Tibial artery (tissue), 4 donors: ENCODE measurements around the gene SH3RF3.

ENCODE experiments used
- DNase-seq, 2 donors: peaks; one replicate each; pipeline ENCODE4 v3.0.0-alpha.2; 2019
- H3K27ac ChIP-seq, 2 donors: fragments of 200-600 bp; sonication (generic) in 1 of 2; 1 replicate in 1 of 2; 2 replicates in 1 of 2; pipeline ENCODE4 v1.5.1; 2018 to 2019; ENCODE audit warnings: mild to moderate bottlenecking in 1 of 2
- H3K27me3 ChIP-seq, 2 donors: fragments of 200-600 bp; sonication (generic) in 1 of 2; one replicate each; pipeline versions ENCODE4 v1.5.1 to v1.6.0; 2016 to 2019
- H3K36me3 ChIP-seq, 3 donors: fragments of 200-600 bp; sonication (generic) in 2 of 3; one replicate each; pipeline ENCODE4 v1.5.1; 2016 to 2019; ENCODE audit warnings: mild to moderate bottlenecking in 2 of 3
- H3K4me1 ChIP-seq, 4 donors: fragments of 200-600 bp; sonication (generic) in 2 of 4; 1 replicate in 3 of 4; 2 replicates in 1 of 4; pipeline ENCODE4 v1.5.1; 2016 to 2019
- H3K4me3 ChIP-seq, 2 donors: fragments of 200-600 bp; sonication (generic) in 1 of 2; 1 replicate in 1 of 2; 2 replicates in 1 of 2; pipeline ENCODE4 v1.5.1; 2018 to 2019; ENCODE audit warnings: mild to moderate bottlenecking in 2 of 2
- H3K9me3 ChIP-seq, 3 donors: fragments of 200-600 bp; sonication (generic) in 1 of 3; one replicate each; pipeline ENCODE4 v1.5.1; 2016 to 2019
- intact Hi-C: fragments of 100-400 bp; cut with DNase I; formaldehyde crosslinking; loops from one replicate; pipeline ENCODE4 v1.15.0; 2023; ENCODE audit warnings: low total_unique reads
- TF ChIP-seq, protein P1 (sequence below), 2 experiments: fragments of 200-600 bp in 1 of 2; fragments of 450-650 bp in 1 of 2; IDR thresholded peaks; one replicate each; pipeline ENCODE4 v1.5.1; 2017 to 2019; ENCODE audit warnings: antibody characterized with exemption in 2 of 2, mild to moderate bottlenecking in 1 of 2, moderate library complexity in 1 of 2

Gene SH3RF3

DNA sequence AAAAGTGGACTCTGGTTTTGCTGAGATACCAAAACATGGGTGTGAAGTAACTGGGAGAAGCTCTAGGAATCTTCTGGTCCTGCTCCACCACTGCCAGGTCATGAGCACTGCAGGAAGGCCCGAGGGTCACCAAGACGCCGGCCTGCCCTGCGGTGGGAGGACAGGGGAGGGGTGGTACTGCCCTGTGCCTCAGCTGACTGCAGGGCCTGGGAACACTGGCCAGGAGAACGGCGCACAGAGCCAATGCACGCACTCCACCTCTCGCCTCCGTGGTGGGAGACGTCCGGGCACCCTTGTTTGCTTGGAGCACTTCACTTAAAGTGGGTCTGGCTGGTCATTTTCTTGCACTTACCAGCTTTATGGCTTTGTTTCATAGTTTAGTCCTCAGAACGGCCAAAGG, 153.4 kb downstream of the SH3RF3 start:
- H3K27me3 ChIP-seq, result no peaks in the 10 kb centered on the region
- H3K27ac ChIP-seq, result no peak overlapping the region
- peaks cover 0 to 53% (median 33%) of the 10 kb centered on the region in 4 donors for H3K4me1 ChIP-seq
- DNase-seq, result no peak
- H3K4me3 ChIP-seq, result no peak overlapping the region
- intact Hi-C loops, result no loop called here
- H3K9me3 ChIP-seq, result no peaks in the 10 kb centered on the region
- H3K36me3 ChIP-seq, result no peaks in the 10 kb centered on the region
- TF ChIP-seq, protein P1, sequence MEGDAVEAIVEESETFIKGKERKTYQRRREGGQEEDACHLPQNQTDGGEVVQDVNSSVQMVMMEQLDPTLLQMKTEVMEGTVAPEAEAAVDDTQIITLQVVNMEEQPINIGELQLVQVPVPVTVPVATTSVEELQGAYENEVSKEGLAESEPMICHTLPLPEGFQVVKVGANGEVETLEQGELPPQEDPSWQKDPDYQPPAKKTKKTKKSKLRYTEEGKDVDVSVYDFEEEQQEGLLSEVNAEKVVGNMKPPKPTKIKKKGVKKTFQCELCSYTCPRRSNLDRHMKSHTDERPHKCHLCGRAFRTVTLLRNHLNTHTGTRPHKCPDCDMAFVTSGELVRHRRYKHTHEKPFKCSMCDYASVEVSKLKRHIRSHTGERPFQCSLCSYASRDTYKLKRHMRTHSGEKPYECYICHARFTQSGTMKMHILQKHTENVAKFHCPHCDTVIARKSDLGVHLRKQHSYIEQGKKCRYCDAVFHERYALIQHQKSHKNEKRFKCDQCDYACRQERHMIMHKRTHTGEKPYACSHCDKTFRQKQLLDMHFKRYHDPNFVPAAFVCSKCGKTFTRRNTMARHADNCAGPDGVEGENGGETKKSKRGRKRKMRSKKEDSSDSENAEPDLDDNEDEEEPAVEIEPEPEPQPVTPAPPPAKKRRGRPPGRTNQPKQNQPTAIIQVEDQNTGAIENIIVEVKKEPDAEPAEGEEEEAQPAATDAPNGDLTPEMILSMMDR (IDR thresholded peaks at IDR 0.05), result no peak

DNA sequence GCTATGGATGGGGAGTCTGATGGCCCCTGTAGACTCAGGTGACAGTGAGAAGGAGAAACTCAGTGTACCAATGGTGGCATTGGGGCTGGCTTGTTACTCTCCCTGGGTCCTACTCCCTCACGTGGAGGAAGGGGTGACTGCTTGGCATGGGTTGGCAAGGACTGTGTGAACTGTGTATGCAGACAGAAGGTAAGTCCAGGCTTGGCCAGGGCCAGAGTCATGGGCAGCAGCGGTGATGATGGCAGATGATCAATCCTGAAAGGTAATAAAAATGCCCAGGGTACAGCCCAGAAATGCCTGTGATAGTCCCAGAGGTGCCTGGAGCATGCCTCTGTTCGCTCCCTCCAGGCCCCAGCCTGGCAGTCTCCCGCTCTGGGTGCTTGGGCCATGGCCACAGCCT, 153.9 kb downstream of the SH3RF3 start:
- Histone ChIP-seq H3K36me3 (no peaks in the 10 kb centered on the region), H3K4me3 (no peak overlapping the region), H3K27ac (peak overlapping the region; percentile 29 to 50), H3K9me3 (no peaks in the 10 kb centered on the region), H3K27me3 (no peaks in the 10 kb centered on the region), H3K4me1 (peaks cover 0 to 53% (median 33%) of the 10 kb centered on the region in 4 donors)
- TF ChIP-seq, protein P1 (IDR thresholded peaks at IDR 0.05), result no peak
- DNase-seq, result no peak
- intact Hi-C loops, result no loop called here

DNA sequence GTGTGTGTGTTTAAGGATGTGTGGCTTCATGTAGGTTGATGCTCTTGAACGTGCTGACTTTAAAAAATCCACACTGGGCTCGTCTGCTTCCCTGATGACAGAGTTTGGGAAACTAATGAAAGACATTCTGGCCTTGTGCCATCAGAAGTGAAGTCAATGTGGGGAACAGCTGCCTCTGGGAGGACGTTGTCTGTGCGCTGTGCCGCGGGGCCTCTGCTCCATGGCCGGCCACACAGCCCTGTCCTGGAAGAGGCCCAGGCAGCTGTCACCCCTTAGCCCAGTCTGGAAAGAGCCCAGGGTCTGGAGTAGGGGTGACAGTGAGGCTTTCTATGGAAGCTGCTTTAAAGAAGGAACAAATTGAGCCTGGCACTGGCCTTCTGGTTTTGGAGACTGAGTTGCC, 155.8 kb downstream of the SH3RF3 start:
- Histone ChIP-seq H3K4me3 (no peak overlapping the region), H3K4me1 (peaks cover 0 to 49% (median 33%) of the 10 kb centered on the region in 4 donors), H3K9me3 (no peaks in the 10 kb centered on the region), H3K27ac (peak overlapping the region; percentile 4 to 44), H3K27me3 (no peaks in the 10 kb centered on the region), H3K36me3 (no peaks in the 10 kb centered on the region)
- intact Hi-C loops, result no loop called here
- TF ChIP-seq, protein P1 (IDR thresholded peaks at IDR 0.05), result no peak
- DNase-seq, result no peak

DNA sequence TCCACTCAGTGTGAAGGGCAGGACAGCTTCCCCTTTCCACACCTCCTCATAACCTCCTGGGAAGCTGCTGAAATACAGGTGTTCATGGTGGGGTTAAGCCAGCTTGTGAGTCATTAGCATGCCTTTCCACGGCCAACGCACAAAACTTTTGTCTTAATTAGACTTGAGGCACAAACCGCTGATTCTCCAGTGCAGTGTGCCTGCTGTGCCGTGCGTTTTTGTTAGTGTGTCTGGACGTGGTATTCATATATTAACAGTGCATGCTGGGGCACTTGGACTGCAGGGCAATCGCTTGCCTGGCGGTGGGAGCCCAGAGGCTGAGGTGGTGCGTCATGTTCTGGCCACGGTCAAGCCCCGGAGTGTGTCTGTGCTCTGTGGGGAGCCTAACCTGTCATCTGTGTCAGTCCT, 156.2 kb downstream of the SH3RF3 start:
- Histone ChIP-seq H3K4me1 (peaks cover 0 to 46% (median 33%) of the 10 kb centered on the region in 4 donors), H3K9me3 (no peaks in the 10 kb centered on the region), H3K27me3 (no peaks in the 10 kb centered on the region), H3K27ac (peak overlapping the region; percentile 4 to 44), H3K4me3 (no peak overlapping the region), H3K36me3 (no peaks in the 10 kb centered on the region)
- TF ChIP-seq, protein P1 (IDR thresholded peaks at IDR 0.05), result no peak
- no peak for DNase-seq
- intact Hi-C loops, result no loop called here

DNA sequence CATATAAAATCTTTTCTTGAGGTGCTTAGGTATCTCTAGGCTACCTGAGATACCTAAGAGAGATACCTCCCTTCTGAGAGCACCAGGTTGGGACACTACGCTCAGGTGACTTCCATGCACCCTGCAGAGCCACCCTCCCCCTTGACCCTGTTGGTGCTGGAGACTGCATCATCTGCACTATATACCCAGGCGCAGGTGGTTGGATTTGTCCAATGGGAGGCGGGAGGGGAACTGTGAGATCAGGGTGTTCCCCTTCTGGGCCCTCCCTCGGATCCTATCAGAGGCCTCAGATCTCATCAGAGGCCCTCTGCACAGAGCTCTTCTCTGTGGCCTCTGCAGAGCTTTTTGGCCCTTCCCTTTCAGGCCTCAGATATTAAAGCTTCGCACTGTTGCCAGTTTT, 158.4 kb downstream of the SH3RF3 start:
- H3K27ac ChIP-seq, result no peak overlapping the region
- no peaks in the 10 kb centered on the region for H3K36me3 ChIP-seq
- no peak for DNase-seq
- intact Hi-C loops, result no loop called here
- peaks cover 6 to 59% (median 41%) of the 10 kb centered on the region in 4 donors for H3K4me1 ChIP-seq
- H3K4me3 ChIP-seq, result no peak overlapping the region
- TF ChIP-seq, protein P1 (IDR thresholded peaks at IDR 0.05), result no peak
- no peaks in the 10 kb centered on the region for H3K9me3 ChIP-seq
- no peaks in the 10 kb centered on the region for H3K27me3 ChIP-seq

DNA sequence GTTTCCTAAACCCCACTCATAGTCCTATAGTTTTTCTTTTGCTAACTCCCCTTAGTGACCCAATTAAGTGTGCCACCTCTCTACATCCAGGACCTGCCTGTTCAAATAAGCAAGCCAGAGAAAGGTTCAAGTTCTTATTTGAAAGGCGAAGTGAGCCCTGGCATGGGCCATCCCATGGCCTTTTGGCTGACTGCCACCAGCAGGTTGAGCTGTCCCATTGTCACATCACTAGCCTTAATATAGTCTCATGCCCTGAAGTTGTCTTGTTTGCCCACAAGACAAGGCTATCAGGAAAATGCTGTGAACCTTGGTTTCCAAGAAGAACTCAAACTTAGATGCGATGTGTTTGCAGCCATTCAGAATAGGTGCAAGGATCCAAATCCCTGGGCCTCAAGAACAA, 158.8 kb downstream of the SH3RF3 start:
- H3K36me3 ChIP-seq, result no peaks in the 10 kb centered on the region
- peaks cover 6 to 59% (median 42%) of the 10 kb centered on the region in 4 donors for H3K4me1 ChIP-seq
- no peak overlapping the region for H3K27ac ChIP-seq
- intact Hi-C loops, result no loop called here
- H3K4me3 ChIP-seq, result no peak overlapping the region
- no peak for DNase-seq
- TF ChIP-seq, protein P1 (IDR thresholded peaks at IDR 0.05), result no peak
- no peaks in the 10 kb centered on the region for H3K9me3 ChIP-seq
- H3K27me3 ChIP-seq, result no peaks in the 10 kb centered on the region
